TTC549 (cell line): ENCODE results near the gene SYNJ2.

ENCODE experiments used
- FAIRE-seq: peaks from 2 replicates; lab custom pipeline; 2012; peaks lifted over from hg19 to GRCh38; lab: Jason Lieb, UNC

SYNJ2 gene

GRCh38 chr6:158142789-158143188 is 161.1 kb downstream of the SYNJ2 start:
- FAIRE-seq: no peak

- FAIRE-seq: no peak
These were observed 162.0 kb downstream of the SYNJ2 start for GRCh38 chr6:158143700-158144099.
